H1 (cell line): Measurements from ENCODE around the gene SELENOV. TPM values are rescaled to one million over a fixed set of nuclear protein-coding genes. Genes with fewer than 3 reads are reported as not detected.

Source experiments
- CTCF ChIA-PET: fragments of 300-600 bp; sonication (Branson Sonifier 250); formaldehyde crosslinking; loops from one replicate; lab custom pipeline; 2021; ENCODE audit not compliant: partially characterized antibody; lab: Charles Lee
- POLR2A ChIA-PET: fragments of 300-600 bp; sonication (Branson Sonifier 250); formaldehyde crosslinking; loops from one replicate; lab custom pipeline; 2021; ENCODE audit warnings: inconsistent platforms; ENCODE audit not compliant: partially characterized antibody; lab: Charles Lee
- DNase-seq, 2 experiments: peaks; one replicate each; pipeline versions ENCODE4 v3.0.0 to v3.0.0-alpha.2; 2010 to 2022; ENCODE audit warnings: low spot score in 2 of 2, low read depth in 1 of 2, mixed read lengths in 1 of 2
- FAIRE-seq: peaks from 2 replicates; lab custom pipeline; 2011; peaks lifted over from hg19 to GRCh38; lab: Jason Lieb, UNC
- H2AFZ ChIP-seq: 2 replicates; pipeline ENCODE4 v1.8.1; 2012; ENCODE audit warnings: low read length, inconsistent platforms
- H2AK5ac ChIP-seq: 2 replicates; pipeline ENCODE4 v1.6.1; 2013; ENCODE audit warnings: low read depth, low read length
- H2BK120ac ChIP-seq: replicated peaks from 2 replicates; pipeline ENCODE3; 2013; ENCODE audit warnings: low read depth, low read length, inconsistent platforms
- H2BK12ac ChIP-seq: 2 replicates; pipeline ENCODE4 v1.6.1; 2013; ENCODE audit warnings: low read depth, low read length
- H2BK15ac ChIP-seq: 2 replicates; pipeline ENCODE4 v1.6.1; 2013; ENCODE audit warnings: low read length
- H2BK20ac ChIP-seq: 2 replicates; pipeline ENCODE4 v1.6.1; 2013; ENCODE audit warnings: low read length
- H2BK5ac ChIP-seq: 2 replicates; pipeline ENCODE4 v1.6.1; 2013; ENCODE audit warnings: low read depth, low read length
- H3K14ac ChIP-seq: 2 replicates; pipeline ENCODE4 v1.6.1; 2013; ENCODE audit warnings: inconsistent platforms; ENCODE audit not compliant: insufficient read length
- H3K18ac ChIP-seq: 2 replicates; pipeline ENCODE4 v1.6.1; 2013; ENCODE audit warnings: low read length; ENCODE audit errors: extremely low read depth
- H3K23ac ChIP-seq: 2 replicates; pipeline ENCODE4 v1.6.1; 2013; ENCODE audit warnings: inconsistent platforms; ENCODE audit not compliant: insufficient read length
- H3K23me2 ChIP-seq: 2 replicates; pipeline ENCODE4 v1.6.1; 2013; ENCODE audit warnings: low read depth, low read length
- H3K27ac ChIP-seq: 2 replicates; pipeline ENCODE4 v1.6.1; 2011; ENCODE audit warnings: low read depth, low read length, inconsistent platforms
- H3K27me3 ChIP-seq, 4 experiments: replicated peaks in 1 of 4; 1 replicate in 1 of 4; 2 replicates in 3 of 4; pipeline versions ENCODE4 v1.6.1 to v1.8.1; 2011 to 2013; ENCODE audit warnings: low read length in 3 of 4, mild to moderate bottlenecking in 3 of 4, inconsistent platforms in 2 of 4, mixed read lengths in 2 of 4, moderate library complexity in 1 of 4; ENCODE audit not compliant: control insufficient read depth in 3 of 4, insufficient read depth in 3 of 4; ENCODE audit errors: extremely low read depth in 1 of 4
- H3K36me3 ChIP-seq, 4 experiments: 2 replicates each; pipeline versions ENCODE4 v1.6.1 to v1.8.1; 2011 to 2013; ENCODE audit warnings: mild to moderate bottlenecking in 4 of 4, low read length in 3 of 4, moderate library complexity in 2 of 4, control low read depth in 1 of 4, inconsistent platforms in 1 of 4; ENCODE audit not compliant: insufficient read depth in 4 of 4, control insufficient read depth in 2 of 4
- H3K4ac ChIP-seq: replicated peaks from 2 replicates; pipeline ENCODE3; 2013; ENCODE audit warnings: low read length, low read depth, mixed read lengths, inconsistent platforms; ENCODE audit not compliant: insufficient read length
- H3K4me1 ChIP-seq, 4 experiments: replicated peaks in 1 of 4; 1 replicate in 1 of 4; 2 replicates in 3 of 4; pipeline versions ENCODE4 v1.6.1 to v1.8.1; 2011 to 2013; ENCODE audit warnings: low read length in 3 of 4, inconsistent platforms in 2 of 4, mixed read lengths in 1 of 4; ENCODE audit not compliant: insufficient read depth in 4 of 4, control insufficient read depth in 3 of 4
- H3K4me2 ChIP-seq, 2 experiments: 2 replicates each; pipeline versions ENCODE4 v1.6.1 to v1.8.1; 2011 to 2013; ENCODE audit warnings: low read depth in 2 of 2, low read length in 2 of 2, control low read depth in 1 of 2, inconsistent platforms in 1 of 2, mild to moderate bottlenecking in 1 of 2; ENCODE audit not compliant: insufficient read depth in 1 of 2
- H3K4me3 ChIP-seq, 4 experiments: fragments of 200-600, 300-600 bp in 1 of 4; sonication (generic), shearing (Covaris generic), sonication (Bioruptor Twin) in 1 of 4; 2 replicates each; pipeline versions ENCODE4 v1.5.1 to v1.8.1; 2011 to 2016; ENCODE audit warnings: low read length in 4 of 4, low read depth in 3 of 4, control low read depth in 2 of 4, inconsistent platforms in 2 of 4, mild to moderate bottlenecking in 2 of 4, mixed read lengths in 1 of 4, moderate library complexity in 1 of 4; ENCODE audit not compliant: insufficient read depth in 2 of 4; ENCODE audit errors: extremely low read depth in 1 of 4
- H3K56ac ChIP-seq: replicated peaks from 2 replicates; pipeline ENCODE3; 2013; ENCODE audit warnings: low read depth, mild to moderate bottlenecking, mixed read lengths, low read length, inconsistent platforms; ENCODE audit not compliant: insufficient read length
- H3K79me1 ChIP-seq: 2 replicates; pipeline ENCODE4 v1.6.1; 2013; ENCODE audit warnings: low read depth, low read length, control low read depth
- H3K79me2 ChIP-seq, 2 experiments: 2 replicates each; pipeline versions ENCODE4 v1.6.1 to v1.8.1; 2012 to 2013; ENCODE audit warnings: low read length in 2 of 2, mild to moderate bottlenecking in 2 of 2, inconsistent platforms in 1 of 2; ENCODE audit not compliant: insufficient read depth in 2 of 2, control insufficient read depth in 1 of 2
- H3K9ac ChIP-seq, 4 experiments: replicated peaks in 1 of 4; 1 replicate in 1 of 4; 2 replicates in 3 of 4; pipeline versions ENCODE4 v1.6.1 to v1.8.1; 2011 to 2013; ENCODE audit warnings: low read depth in 3 of 4, low read length in 3 of 4, control low read depth in 2 of 4, mild to moderate bottlenecking in 2 of 4, moderate library complexity in 2 of 4, inconsistent platforms in 1 of 4; ENCODE audit errors: extremely low read depth in 1 of 4
- H3K9me3 ChIP-seq, 2 experiments: 2 replicates each; pipeline versions ENCODE4 v1.6.1 to v1.8.1; 2012 to 2013; ENCODE audit warnings: mild to moderate bottlenecking in 2 of 2, moderate library complexity in 2 of 2, control low read depth in 1 of 2, inconsistent platforms in 1 of 2, low read depth in 1 of 2, low read length in 1 of 2, mixed read lengths in 1 of 2; ENCODE audit not compliant: insufficient read depth in 2 of 2
- H4K20me1 ChIP-seq, 2 experiments: replicated peaks in 1 of 2; 2 replicates each; pipeline versions ENCODE3 to v1.8.1; 2011 to 2013; ENCODE audit warnings: inconsistent platforms in 2 of 2, low read length in 2 of 2, mild to moderate bottlenecking in 1 of 2; ENCODE audit not compliant: insufficient read depth in 2 of 2, control insufficient read depth in 1 of 2
- H4K5ac ChIP-seq: 2 replicates; pipeline ENCODE4 v1.6.1; 2013; ENCODE audit warnings: low read length, low read depth, mixed read lengths, inconsistent platforms; ENCODE audit not compliant: insufficient read length
- H4K8ac ChIP-seq: 2 replicates; pipeline ENCODE4 v1.8.0; 2013; ENCODE audit warnings: mild to moderate bottlenecking, moderate library complexity, low read length, inconsistent platforms; ENCODE audit not compliant: insufficient read depth; ENCODE audit errors: extremely low read depth
- H4K91ac ChIP-seq: replicated peaks from 2 replicates; pipeline ENCODE3; 2013; ENCODE audit warnings: low read length, mixed read lengths, inconsistent platforms; ENCODE audit not compliant: insufficient read length
- CBX8 ChIP-seq: fragments of 300-800, 300-1000 bp; sonication (generic); IDR thresholded peaks from 2 replicates; pipeline ENCODE4 v1.7.1; 2016; ENCODE audit warnings: low read depth, low read length, borderline replicate concordance
- CHD2 ChIP-seq: IDR thresholded peaks from 2 replicates; pipeline ENCODE4 v1.6.1; 2012; ENCODE audit warnings: low read length, improper control_type of control experiment
- CREB1 ChIP-seq: IDR thresholded peaks from 2 replicates; pipeline ENCODE4 v1.6.1; 2012; ENCODE audit warnings: inconsistent platforms
- GABPA ChIP-seq: IDR thresholded peaks from 2 replicates; pipeline ENCODE4 v1.6.1; 2011; ENCODE audit warnings: mild to moderate bottlenecking, low read length, moderate library complexity, borderline replicate concordance; ENCODE audit not compliant: insufficient read depth
- HDAC6 ChIP-seq: IDR thresholded peaks from one replicate; pipeline ENCODE4 v1.7.1; 2012; ENCODE audit warnings: low read depth, mild to moderate bottlenecking, inconsistent platforms, low read length, moderate library complexity
- KDM1A ChIP-seq: fragments of 200-600, 300-600 bp; sonication (generic); IDR thresholded peaks from 2 replicates; pipeline ENCODE4 v1.7.1; 2016; ENCODE audit warnings: mild to moderate bottlenecking, low read length, borderline replicate concordance
- NANOG ChIP-seq: IDR thresholded peaks from 2 replicates; pipeline ENCODE4 v1.6.1; 2011; ENCODE audit warnings: low read length, low read depth, mild to moderate bottlenecking, inconsistent platforms; ENCODE audit not compliant: insufficient read depth, poor library complexity, severe bottlenecking
- RNF2 ChIP-seq: fragments of 200-900, 300-1000 bp; sonication (generic); IDR thresholded peaks from 2 replicates; pipeline ENCODE4 v1.7.1; 2016; ENCODE audit warnings: borderline replicate concordance, low read depth, mild to moderate bottlenecking, antibody characterized with exemption, low read length; ENCODE audit not compliant: poor library complexity, severe bottlenecking; ENCODE audit errors: missing control alignments
- TCF12 ChIP-seq: IDR thresholded peaks from 2 replicates; pipeline ENCODE4 v1.6.1; 2011; ENCODE audit warnings: low read depth, mild to moderate bottlenecking, low read length
- WGBS, 2 experiments: shearing (Covaris generic) in 1 of 2; methylation state at CpG; one replicate each; pipeline versions ENCODE4 v1.1.6 to v1.1.7; 2013 to 2015; ENCODE audit warnings: low lambda C conversion rate in 2 of 2, mixed read lengths in 2 of 2, inconsistent platforms in 1 of 2, low coverage in 1 of 2, missing lambda C conversion rate in 1 of 2; ENCODE audit not compliant: insufficient replicate concordance in 2 of 2, insufficient coverage in 1 of 2, insufficient read length in 1 of 2; ENCODE audit errors: extremely low coverage in 1 of 2, missing lambda C conversion rate in 1 of 2; 5-methylcytosine and 5-hydroxymethylcytosine counted together
- polyA plus RNA-seq, 7 experiments: library from polyadenylated mRNA; depleted of rRNA in 3 of 7; stranded (reverse) in 5 of 7; unstranded in 2 of 7; fragments of >200 nt in 5 of 7; fragments of 200-250 nt in 2 of 7; gene quantifications; 1 replicate in 5 of 7; 2 replicates in 1 of 7; 4 replicates in 1 of 7; pipeline versions ENCODE4 v1.2.1 to v1.2.3, GENCODE V29; 2011 to 2013; ENCODE audit warnings: missing spikeins in 2 of 7, mixed read lengths in 2 of 7
- total RNA-seq: library from RNA; stranded (reverse); fragmentation: NEBNext Ultra II Directional; extraction: Animal tissue kit (Norgen Biotek cat#: 25700); gene quantifications from 2 replicates; pipeline ENCODE4 v1.2.1, GENCODE V29; 2021

SELENOV gene
- total and polyA plus RNA-seq, 2 of the 8 experiments (the other 6 are each of a cell fraction or from before 2014, with no cell fraction given) = 8.4 to 10.7 TPM

- H2BK12ac ChIP-seq = no peak overlapping the region
- no peak overlapping the region for H2AFZ ChIP-seq
- H3K4me1 ChIP-seq = peaks cover 0 to 10% (median 4%) of the 10 kb centered on the region in 4 experiments; a peak in 5 of 7 replicates
- H3K36me3 ChIP-seq = peaks cover 8 to 46% (median 26%) of the 10 kb centered on the region in 4 experiments
- H3K79me1 ChIP-seq = peaks cover 4% of the 10 kb centered on the region
- no peak overlapping the region for H2BK20ac ChIP-seq
- no peak overlapping the region for H2AK5ac ChIP-seq
- H3K18ac ChIP-seq = no peak overlapping the region
- H3K4me2 ChIP-seq = no peak overlapping the region
- no peak overlapping the region for H2BK5ac ChIP-seq
- peaks cover 7 to 9% of the 10 kb centered on the region in 2 experiments for H4K20me1 ChIP-seq
- H3K79me2 ChIP-seq = peaks cover 6 to 24% of the 10 kb centered on the region in 2 experiments; a peak in 3 of 4 replicates
- no peak for FAIRE-seq
- no peaks in the 10 kb centered on the region for H3K9me3 ChIP-seq
- H3K56ac ChIP-seq = no peak overlapping the region
- TF ChIP-seq KDM1A (no peak), TCF12 (no peak), RNF2 (no peak), CREB1 (no peak), CBX8 (no peak), NANOG (no peak), GABPA (no peak), HDAC6 (no peak), CHD2 (no peak)
- 93% methylated on average over 5 of the region's 6 CpGs; no CpG with 5 or more reads in 1 of the 2 experiments for WGBS, 2 experiments
- no peak overlapping the region for H2BK15ac ChIP-seq
- no peak overlapping the region for H4K91ac ChIP-seq
- H3K4ac ChIP-seq = no peak overlapping the region
- H3K27me3 ChIP-seq = no peaks in the 10 kb centered on the region
- no peak overlapping the region for H2BK120ac ChIP-seq
- no peak overlapping the region for H3K4me3 ChIP-seq
- ChIA-PET POLR2A (interaction anchor here (1.3 to 8.3 kb wide), 4 partner anchors 12 to 55 kb away, joined by 3 to 96 read pairs (median 10); partner anchors contain the start of gene DLL3), CTCF (interaction anchor here (0.9 to 1.8 kb wide), 2 partner anchors 9 to 31 kb away, joined by 4 read pairs; partner anchors contain the start of gene SELENOV)
- H3K23ac ChIP-seq = no peak overlapping the region
- no peak overlapping the region for H3K9ac ChIP-seq
- H3K14ac ChIP-seq = no peak overlapping the region
- no peak overlapping the region for H4K5ac ChIP-seq
- DNase-seq = no peak
- no peak overlapping the region for H4K8ac ChIP-seq
- H3K27ac ChIP-seq = no peak overlapping the region
- peaks cover 5% of the 10 kb centered on the region for H3K23me2 ChIP-seq
Measured at GRCh38 chr19:39483141-39483540, 31.8 kb upstream of the SELENOV start.
